D721Med (cell line): Measurements from ENCODE around the gene SMCHD1.
A peak's percentile ranks its signal among the peaks of the same experiment; 100 is the strongest.
"Not testable (repeated sequence)": the region's sequence is repeated elsewhere in the genome, so short reads cannot be mapped to it uniquely, and the experiment has no call there.

Experiments
- DNase-seq: peaks from one replicate; pipeline ENCODE4 v3.0.0; 2011; ENCODE audit warnings: low spot score; ENCODE audit not compliant: insufficient read length
- FAIRE-seq: peaks from 2 replicates; lab custom pipeline; 2011; peaks lifted over from hg19 to GRCh38; lab: Jason Lieb, UNC
- CTCF ChIP-seq: IDR thresholded peaks from 2 replicates; pipeline ENCODE4 v1.5.1; 2012; ENCODE audit warnings: mild to moderate bottlenecking, control low read depth; ENCODE audit not compliant: insufficient read depth; ENCODE audit errors: missing control alignments

SMCHD1 gene

GRCh38 chr18:2716394-2717326, 61.1 kb downstream of the SMCHD1 start:
- FAIRE-seq (no peak), DNase-seq (no peak)
- no peak for TF ChIP-seq CTCF

- no peak for TF ChIP-seq CTCF
- FAIRE-seq: no peak
- DNase-seq: no peak
These were observed 61.9 kb downstream of the SMCHD1 start for GRCh38 chr18:2717407-2717806.

- DNase-seq: no peak
- no peak for FAIRE-seq
- no peak for TF ChIP-seq CTCF
These were observed 63.5 kb downstream of the SMCHD1 start for GRCh38 chr18:2719040-2719439.

- no peak for TF ChIP-seq CTCF
- peak; percentile 53 for FAIRE-seq
- no peak for DNase-seq
These were observed 67.7 kb downstream of the SMCHD1 start for GRCh38 chr18:2723207-2723606.

GRCh38 chr18:2729757-2730156, 74.2 kb downstream of the SMCHD1 start:
- DNase-seq: no peak
- FAIRE-seq: no peak
- TF ChIP-seq CTCF: no peak

- DNase-seq (no peak), FAIRE-seq (no peak)
- no peak for TF ChIP-seq CTCF
These were observed 81.3 kb downstream of the SMCHD1 start for GRCh38 chr18:2736823-2737222.

GRCh38 chr18:2740082-2740481, 84.6 kb downstream of the SMCHD1 start:
- not testable (repeated sequence) for DNase-seq, FAIRE-seq
